ENCODE results near the gene MRAS. TPM values are rescaled to one million over a fixed set of nuclear protein-coding genes. Genes with fewer than 3 reads are reported as not detected.

Gene MRAS
- total and polyA plus RNA-seq, 2 of the 8 experiments (the other 6 are each of a cell fraction or from before 2014, with no cell fraction given) = 10.6 to 16.2 TPM

- TF ChIP-seq RAD21 (IDR thresholded peaks at IDR 0.05 in 1 of 2, conservative IDR thresholded peaks at IDR 0.05 in 1 of 2; ENCODE audit: low read depth in 2 of 2, low read length in 2 of 2) (no peak), RBBP5 (IDR thresholded peaks at IDR 0.05; ENCODE audit: borderline replicate concordance, low read depth, low read length) (no peak), EZH2 (IDR thresholded peaks at IDR 0.05; ENCODE audit: low read depth, low read length, severe bottlenecking) (no peak), SIRT6 (IDR thresholded peaks at IDR 0.05; ENCODE audit: low read length) (no peak), POLR2A (IDR thresholded peaks at IDR 0.05; ENCODE audit: control extremely low read depth in 1 of 2, low read depth in 2 of 2, low read length in 2 of 2) (no peak), CBX8 (IDR thresholded peaks at IDR 0.05; ENCODE audit: borderline replicate concordance, low read depth, low read length) (no peak)
- TF ChIP-seq, protein P1, sequence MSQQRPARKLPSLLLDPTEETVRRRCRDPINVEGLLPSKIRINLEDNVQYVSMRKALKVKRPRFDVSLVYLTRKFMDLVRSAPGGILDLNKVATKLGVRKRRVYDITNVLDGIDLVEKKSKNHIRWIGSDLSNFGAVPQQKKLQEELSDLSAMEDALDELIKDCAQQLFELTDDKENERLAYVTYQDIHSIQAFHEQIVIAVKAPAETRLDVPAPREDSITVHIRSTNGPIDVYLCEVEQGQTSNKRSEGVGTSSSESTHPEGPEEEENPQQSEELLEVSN (IDR thresholded peaks at IDR 0.05) = no peak
These were observed 10.1 kb upstream of the MRAS start (continued) for GRCh38 chr3:138338244-138338643.
